ENCODE results near the gene MRTO4. TPM values are rescaled to one million over a fixed set of nuclear protein-coding genes. Genes with fewer than 3 reads are reported as not detected.

The MRTO4 gene
- total and polyA plus RNA-seq, 9 of the 15 experiments (the other 6 are each of a cell fraction or from before 2014, with no cell fraction given): 62.0 to 173 (median 146) TPM

- TF ChIP-seq PHB2 (IDR thresholded peaks at IDR 0.05; ENCODE audit: low read depth): no peak
- TF ChIP-seq RNF2 (IDR thresholded peaks at IDR 0.05): peak; percentile 64
- no peak for TF ChIP-seq ZNF318 (IDR thresholded peaks at IDR 0.05; ENCODE audit: borderline replicate concordance in 1 of 2, low read depth in 1 of 2)
- no peak for TF ChIP-seq ZNF280A (IDR thresholded peaks at IDR 0.05; ENCODE audit: low read depth, partially characterized antibody)
- no peak for TF ChIP-seq ZNF77 (CRISPR knock-in tag; IDR thresholded peaks at IDR 0.05)
- TF ChIP-seq ZNF57 (CRISPR knock-in tag; IDR thresholded peaks at IDR 0.05): no peak
- TF ChIP-seq NFIC (IDR thresholded peaks at IDR 0.05): peak; percentile 60
- peak; percentile 76; the same call in 1 of the 2 replicates for TF ChIP-seq HDAC8 (tag; IDR thresholded peaks at IDR 0.05)
- TF ChIP-seq MBD2 (IDR thresholded peaks at IDR 0.05; ENCODE audit: borderline replicate concordance, low read depth): peak; percentile 79; the same call in 1 of the 2 replicates
- TF ChIP-seq ZNF143 (CRISPR knock-in tag; IDR thresholded peaks at IDR 0.05): no peak
- no peak for TF ChIP-seq CREBBP (IDR thresholded peaks at IDR 0.05; ENCODE audit: low read depth, low read length)
- no peak for TF ChIP-seq KDM1A (IDR thresholded peaks at IDR 0.05)
- TF ChIP-seq ZBTB7A (IDR thresholded peaks at IDR 0.05; ENCODE audit: borderline replicate concordance, control insufficient read depth, low read depth, low read length): peak; percentile 77
- TF ChIP-seq MAFG (tag; conservative IDR thresholded peaks at IDR 0.05): no peak
- TF ChIP-seq SMARCA4 (IDR thresholded peaks at IDR 0.05): no peak
- TF ChIP-seq CBX2 (IDR thresholded peaks at IDR 0.05; ENCODE audit: insufficient read depth, low read length, poor library complexity, severe bottlenecking): no peak
- TF ChIP-seq TRIM28 (IDR thresholded peaks at IDR 0.05): no peak
These were observed 41.4 kb upstream of the MRTO4 start, which contains the start of gene UBR4 (continued) for GRCh38 chr1:19209990-19210771.

All from K562 (cell line).